ENCODE data around the gene ADAMTSL2.
A peak's percentile ranks its signal among the peaks of the same experiment; 100 is the strongest.

Gene ADAMTSL2

DNA sequence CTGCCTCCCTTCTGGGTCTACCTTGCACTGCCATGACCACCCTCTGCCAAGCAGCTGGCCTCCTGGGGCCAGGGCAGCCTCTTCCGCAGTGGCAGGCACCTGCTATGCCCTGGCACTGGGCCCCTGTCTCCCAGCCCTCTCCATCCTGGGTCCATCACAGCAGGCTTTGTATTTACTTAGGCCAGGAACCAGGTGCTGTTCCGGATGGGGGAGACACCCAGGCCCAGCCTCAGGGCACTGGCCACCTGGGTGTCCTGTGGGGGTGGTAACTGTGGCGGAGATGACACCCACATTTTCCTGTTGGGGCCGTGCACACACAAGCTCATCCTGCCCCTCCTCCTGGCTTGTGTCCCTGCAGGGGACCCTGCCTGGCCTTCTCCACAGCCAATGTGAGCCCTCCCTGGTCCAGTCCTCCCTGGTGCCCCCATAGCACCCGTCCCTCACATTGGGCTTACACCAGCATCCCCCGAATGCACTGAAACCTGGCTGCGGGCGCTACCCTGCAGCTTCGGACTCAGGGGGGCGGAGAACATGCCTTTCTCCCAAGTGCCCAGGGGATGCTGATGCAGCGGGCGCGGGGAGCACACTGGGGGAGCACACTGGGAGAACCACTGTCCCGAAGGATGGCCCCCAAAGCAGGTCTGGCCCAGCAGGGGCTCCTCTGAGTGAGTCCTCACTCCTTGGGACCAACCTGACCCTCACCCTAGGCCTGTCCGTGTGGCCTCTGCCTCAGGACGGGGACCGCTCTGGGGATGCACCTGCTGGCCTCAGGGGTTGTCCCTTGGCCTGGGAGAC lies 56.8 kb downstream of the ADAMTSL2 start:
- no peak for DNase-seq

DNA sequence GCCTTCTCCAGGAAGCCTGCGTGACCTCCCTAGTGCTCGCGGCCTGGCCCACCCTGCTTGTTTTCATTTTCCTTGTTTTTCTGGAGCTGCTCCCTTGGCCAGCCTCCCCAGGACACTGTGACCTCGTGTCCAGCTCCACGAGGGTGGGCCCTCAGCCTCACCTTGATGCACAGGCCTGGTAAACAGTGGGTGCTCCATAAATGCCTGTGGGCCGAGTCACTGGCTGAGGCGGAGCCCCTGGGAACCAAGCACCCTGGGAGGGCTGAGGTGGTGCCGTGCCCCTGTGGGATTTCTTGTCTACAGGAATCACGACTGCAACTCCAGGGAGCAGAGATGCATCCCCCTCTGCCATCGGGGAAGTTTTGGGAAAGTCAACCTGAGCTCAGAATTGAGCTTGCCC lies 57.5 kb downstream of the ADAMTSL2 start:
- no peak for DNase-seq

DNA sequence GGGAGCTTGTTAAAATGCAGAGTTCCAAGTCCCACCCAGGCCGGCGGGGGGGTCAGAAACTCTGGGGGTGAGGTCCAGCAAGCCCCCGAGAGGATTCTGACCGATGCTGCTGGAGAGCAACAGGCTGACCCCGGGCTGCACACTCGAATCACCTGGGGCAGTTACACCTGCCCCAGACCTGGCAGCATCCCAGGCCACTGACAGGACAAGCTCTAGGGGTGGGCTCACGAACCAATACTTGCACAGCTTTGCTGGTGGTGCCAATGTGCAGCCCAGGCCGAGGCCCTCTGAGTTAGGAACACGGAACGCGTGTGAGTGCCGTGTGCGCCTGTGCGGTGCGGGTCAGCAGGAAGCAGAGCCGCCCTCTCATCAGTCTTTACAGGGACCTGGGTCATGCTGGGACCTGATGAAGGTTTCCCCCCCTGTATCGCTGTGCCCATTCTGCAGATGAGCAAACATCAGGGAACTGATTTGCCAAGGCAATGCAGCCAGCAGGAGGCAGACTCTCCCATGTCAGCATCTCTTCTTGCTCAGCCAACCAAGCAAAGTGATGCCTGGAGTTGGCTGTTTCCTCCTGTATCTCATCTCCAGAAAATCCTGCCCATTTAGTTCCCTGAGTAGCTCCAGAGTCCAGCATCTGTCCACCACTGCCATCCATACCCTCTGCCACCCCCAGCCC lies 58.4 kb downstream of the ADAMTSL2 start:
- peak; percentile 6 for DNase-seq

DNA sequence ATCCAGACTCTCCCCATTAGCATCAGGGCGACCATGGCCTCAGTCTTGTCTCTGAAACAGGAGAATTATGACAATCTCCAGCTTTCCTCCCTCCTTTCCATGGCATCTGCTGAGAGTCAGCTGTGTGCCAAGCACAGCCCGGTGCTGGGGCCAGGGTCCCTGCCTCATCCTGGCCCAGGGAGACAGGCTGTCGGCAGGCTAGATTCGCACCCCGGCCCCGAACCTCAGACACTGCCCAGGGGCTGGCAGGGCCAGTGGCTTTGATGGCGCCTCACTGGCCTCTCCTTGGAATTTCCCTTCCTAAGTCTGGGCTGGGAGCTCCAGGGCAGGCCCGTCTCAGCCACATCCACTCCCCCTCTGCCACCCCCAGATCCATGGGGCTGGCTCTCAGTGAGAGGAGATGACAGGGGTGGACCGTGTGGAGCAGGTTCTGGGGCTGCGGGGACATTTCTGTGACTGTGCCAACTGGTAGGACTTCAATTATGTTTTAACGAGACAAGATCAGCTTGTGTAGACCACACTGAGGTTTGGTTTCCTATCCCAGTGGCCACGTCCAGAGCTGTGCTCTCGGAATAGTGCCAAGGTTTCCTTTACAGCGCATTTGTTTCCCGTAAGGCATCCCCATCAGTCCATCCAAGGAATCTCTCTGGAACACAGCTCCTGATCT lies 59.2 kb downstream of the ADAMTSL2 start:
- DNase-seq: no peak

DNA sequence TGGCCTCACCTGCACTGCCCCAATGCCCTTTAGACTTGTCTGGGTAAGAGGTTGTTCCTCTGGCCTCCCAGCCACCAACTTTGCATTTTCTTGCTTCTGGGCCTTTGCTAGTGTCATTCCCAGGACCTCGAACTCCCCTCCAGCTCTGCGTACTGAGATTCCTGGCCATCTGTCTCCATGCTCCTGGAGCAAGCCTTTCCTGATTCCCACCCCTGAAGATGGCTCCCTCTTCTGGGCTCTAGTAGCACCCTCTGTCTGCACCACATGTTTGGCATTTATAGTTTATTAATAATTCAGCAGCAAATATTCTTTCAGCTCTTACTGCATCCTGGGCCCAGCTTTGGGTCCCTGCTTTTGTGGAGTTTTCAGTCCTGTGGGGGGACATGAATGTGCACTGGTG lies 59.8 kb downstream of the ADAMTSL2 start:
- DNase-seq: no peak

DNA sequence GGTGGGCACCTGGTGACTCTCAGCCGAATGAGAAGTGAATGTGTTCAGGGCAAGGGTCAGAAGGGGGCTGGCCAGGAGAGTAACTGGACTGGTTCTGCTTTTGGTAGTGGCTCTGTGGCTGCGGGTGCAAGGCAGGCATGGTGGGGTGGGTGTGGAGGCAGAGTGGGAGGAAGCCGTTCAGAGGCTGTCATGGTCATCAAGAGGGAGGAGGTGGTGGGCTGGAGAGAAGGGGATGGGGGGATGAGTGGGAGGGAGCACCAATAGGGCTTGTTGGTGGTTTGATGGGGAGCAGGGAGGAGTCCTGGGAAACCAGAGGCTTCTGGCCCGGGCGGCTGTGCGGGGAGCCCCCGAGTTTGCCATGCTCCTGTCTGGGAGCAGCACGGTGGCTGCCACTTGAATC lies 61.4 kb downstream of the ADAMTSL2 start:
- no peak for DNase-seq

DNA sequence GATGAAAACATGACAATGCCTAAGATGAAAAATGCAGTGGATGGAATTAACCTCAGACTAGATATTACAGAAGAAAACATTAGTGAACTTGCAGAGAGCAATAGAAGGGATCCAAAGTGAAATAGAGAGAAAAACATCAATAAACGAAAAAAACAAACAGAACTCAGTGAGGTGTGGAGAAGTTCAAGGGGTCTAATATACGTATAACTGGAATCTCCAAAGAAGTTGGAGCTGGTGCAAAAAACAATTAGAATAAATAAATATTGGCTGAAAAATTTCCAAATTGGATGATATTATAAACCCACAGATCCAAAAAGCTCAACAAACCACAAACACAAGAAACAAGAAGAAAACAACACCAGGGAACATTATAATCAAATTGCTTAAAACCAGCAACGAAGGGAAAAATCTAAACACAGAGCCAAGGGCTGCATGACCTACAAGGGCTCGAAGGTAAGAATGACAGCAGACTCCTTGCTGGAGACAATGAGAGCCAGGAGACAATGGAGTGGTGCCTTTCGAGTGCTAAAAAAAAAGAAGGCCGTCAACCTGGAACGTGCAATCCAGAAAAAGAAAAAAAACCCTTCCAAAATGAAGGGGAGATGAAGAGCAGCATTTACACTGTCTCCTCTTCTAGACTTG lies 62.9 kb downstream of the ADAMTSL2 start:
- no peak for DNase-seq

DNA sequence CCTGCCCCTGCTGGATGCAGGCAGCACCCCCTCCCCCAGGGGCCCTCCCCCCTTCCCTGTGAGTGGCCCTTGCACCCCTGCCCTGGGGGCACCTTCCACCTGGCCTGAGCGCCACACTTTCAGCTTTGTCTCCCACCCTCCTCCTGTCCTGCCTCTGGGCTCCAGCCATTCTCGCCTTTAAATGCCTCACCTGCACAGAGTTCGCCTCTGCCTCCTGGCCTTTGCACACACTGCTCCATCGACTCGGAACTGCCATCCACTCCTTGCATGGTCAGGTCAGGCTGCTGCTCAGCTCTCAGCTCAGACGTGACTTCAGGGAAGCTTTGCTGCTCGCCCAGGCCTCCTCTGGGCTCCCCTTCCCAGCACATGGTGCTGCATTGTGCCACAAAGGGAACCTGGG lies 64.5 kb downstream of the ADAMTSL2 start:
- DNase-seq: no peak

DNA sequence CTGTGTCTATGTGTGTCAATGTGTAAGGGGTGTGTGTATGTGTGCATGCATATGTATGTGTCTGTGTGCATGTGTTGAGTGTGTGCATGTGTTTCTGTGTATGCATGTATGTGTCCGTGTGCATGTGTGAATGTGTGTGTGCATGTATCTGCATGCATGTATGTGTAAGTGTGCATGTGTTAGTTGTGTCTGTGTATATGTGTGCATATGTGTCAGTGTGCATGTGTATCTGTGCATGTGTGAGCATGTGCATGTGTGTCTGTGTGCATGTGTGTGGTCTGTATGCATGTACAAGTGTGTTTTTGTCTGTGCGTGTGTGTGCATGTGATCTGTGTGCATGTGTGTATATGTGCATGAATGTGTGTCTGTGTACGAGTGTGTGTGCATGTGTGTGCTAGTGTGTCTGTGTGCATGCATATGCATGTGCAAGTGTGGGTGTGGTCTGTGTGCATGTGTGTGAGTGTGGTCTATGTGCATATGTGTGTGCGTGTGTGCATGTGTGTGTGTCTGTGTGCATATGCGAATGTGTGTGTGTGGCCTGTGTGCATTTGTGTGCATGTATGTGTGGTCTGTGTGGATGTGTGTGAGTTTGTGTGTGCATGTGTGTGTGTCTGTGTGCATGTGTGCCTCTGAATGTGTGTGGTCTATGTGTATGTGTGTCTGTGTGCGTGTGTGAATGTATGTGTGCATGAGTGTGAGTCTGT lies 65.1 kb downstream of the ADAMTSL2 start:
- no peak for DNase-seq

DNA sequence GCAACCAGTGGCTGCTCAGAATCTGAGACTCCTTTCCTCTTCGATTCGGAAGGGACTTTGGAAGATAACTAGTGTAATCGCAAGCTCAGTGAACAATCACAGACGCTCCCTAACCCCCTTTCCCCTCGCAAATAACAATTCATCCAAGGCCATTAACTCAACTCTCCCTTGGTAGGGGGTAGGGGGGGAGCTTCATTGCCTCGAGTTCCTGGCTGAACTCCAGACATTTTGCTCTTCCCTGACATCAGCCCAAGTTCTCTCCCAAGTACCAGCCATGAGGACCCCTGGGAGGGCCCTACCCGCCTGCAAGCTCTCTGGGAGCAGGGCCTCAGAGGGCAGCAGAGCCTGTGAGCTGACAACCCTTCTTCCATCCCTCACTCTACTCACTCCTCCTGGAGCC lies 66.2 kb downstream of the ADAMTSL2 start:
- no peak for DNase-seq

DNA sequence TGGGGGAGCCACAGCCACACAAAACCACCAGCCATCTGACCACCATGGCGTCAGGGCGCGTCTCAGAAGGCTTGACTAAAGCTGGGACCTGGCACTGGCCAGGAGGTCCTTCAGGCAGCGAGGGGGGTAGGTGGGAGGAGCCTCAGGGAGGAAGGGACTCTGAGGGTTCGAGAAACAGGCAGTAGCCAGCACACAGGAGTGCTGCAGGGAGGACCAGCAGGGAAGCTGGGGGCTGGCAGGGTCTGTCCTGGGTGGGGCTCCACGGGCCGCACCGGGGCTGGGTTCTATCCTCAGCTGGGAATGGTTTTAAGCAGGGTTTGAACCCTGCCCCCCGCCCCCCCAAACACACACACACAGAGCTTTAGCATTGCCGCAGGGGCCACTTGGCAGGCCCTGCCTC lies 67.2 kb downstream of the ADAMTSL2 start:
- DNase-seq: no peak

DNA sequence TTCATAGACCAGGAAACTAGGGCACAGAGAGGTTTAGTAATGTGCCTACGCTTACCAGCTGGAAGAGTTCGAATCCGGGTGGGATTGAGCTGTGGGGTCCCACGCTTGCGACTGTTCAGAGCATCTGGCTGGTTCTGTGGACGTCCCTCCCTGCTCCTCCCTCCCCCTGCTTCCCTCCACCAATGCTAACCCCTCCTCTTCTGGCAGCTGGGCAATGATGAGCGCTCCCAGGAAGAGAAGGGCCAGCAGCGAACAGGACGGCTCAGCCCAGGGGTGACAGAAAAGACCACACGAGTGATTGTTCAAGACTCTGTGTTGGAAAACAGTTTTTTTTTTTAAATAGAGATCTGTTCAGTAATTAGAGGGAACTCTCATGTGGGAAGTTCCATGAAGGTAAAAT lies 67.8 kb downstream of the ADAMTSL2 start:
- no peak for DNase-seq

DNA sequence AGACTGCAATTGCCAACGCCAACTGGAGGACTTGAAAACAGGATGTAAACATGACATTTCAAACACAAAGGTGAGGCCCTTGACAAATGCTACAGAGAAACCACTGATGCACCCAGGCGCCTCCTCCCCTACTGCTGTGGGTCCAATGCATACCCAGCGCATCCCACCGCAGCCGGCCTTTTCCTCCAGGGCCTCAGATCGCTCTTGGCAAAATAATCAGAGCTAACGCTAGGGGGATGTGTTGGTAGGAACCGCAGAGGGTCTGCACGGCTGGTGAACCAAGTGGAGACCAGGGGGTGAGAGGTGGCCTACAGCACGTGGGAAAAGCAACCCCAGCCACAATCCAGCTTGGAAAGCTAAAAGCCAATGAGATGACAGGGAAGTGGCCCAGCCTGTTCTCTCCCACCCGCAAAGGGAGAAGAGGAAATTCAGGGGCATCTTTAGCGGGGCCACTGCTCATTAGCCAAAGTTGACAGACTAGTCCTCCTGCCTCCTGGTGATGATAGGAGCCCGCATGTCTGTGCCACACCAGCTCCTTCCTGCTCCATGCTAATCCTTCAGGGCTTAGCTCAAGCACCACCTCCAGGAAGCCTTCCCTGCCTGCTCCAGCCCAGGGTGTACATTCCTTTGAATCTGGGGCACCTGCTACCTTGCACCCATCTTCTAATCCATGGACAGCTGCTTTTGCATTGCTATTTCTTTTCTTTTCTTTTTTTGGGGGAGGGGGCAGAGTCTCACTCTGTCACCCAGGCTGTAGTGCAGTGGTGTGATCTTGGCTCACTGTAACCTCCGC lies 68.8 kb downstream of the ADAMTSL2 start:
- DNase-seq: no peak

DNA sequence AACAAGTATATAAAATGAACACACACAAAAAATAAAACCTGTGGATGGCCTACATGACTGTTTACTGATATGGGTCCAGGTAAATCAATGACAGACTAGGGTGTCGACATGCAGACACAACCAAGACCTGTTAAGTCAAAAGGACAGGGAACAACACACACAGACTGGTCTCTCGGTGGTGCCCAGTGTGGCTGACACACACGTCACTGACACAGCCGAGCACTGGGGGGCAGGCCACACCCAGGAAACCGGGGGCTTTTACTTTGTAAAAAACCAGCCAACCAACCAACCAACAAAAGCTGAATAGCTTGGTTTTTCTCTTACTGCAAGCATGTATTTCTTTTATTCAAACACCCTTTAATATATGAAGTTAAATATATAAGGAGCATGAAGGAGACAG lies 69.7 kb downstream of the ADAMTSL2 start:
- DNase-seq: peak; percentile 13

DNA sequence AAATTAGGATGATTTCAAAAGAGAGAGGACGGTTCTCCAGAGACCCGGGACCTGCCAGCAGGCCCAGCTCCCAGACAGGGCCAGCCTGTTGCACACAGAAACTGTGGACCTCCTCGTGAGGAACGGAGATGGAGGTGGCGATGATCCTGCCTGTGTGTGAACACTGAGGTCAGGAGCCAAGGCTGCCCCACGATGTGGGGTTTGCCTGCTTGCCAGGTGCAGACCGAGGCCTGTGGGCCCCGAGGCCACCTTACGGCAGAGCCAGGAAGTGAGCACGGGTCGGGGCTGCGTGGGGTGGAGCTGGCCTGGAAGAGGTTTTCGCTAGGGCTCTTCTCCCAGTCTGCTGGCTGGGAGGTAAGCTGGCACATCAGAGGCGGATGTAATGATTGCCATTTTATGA lies 70.4 kb downstream of the ADAMTSL2 start:
- DNase-seq: no peak

DNA sequence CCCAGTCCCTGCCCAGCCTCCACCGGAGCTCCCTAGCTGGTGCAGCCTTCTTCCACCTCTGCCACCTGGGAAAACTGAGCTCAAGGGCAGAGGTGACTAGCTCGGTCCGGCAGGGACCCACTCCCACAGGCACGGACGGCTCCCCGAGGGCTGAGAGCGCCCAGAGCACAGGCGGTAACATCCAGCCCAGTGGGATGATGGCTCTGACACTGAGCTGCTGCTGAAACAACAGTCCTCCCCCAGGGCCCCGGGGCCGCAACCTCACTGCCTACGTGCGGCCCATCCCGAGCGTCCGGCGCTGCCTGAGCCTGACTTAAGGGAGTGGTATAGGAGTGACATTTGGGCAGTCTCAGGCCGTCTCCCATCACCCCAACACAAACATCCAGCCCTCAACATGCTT lies 70.9 kb downstream of the ADAMTSL2 start:
- DNase-seq: no peak

DNA sequence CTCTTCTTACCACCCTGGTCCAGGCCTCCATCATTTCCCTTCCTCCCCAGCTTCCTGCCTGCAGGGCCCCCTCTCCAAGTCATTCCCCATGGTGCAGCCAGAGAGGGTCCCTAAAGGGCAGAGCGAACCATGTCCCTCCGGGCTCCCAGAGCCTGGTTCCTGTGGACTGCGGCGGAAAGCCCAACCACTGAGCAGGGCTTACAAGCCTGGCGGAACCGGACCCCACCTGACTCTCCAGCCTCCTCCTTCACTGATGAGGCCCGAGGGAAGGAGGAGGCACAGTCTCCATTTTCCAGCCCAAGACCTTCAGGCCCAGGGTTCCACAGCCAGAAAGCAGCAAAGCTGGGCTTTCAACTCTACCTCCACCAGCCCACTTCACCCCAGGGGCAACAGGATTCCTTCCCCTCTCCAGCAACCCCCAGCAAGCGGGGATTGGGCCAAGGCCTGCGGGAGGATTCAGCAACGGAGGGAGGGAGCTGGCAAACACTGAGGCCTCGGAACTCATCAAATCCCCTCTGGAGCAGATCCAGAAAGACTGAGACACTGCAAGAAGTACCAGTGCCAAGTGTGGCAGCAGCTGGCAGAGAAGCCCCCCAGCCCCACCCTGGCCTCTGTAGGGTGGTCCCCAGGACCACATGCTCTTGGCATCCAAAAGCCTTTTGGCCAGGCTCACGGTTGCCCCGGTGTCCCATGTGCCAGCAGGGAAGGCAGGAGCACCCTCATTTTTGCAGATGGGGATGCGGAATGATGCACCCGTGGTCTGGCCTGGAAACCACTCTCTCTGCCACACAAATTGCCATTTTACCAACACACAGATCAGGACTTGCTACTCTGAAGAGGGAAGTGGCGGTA lies 71.6 kb downstream of the ADAMTSL2 start:
- no peak for DNase-seq

DNA sequence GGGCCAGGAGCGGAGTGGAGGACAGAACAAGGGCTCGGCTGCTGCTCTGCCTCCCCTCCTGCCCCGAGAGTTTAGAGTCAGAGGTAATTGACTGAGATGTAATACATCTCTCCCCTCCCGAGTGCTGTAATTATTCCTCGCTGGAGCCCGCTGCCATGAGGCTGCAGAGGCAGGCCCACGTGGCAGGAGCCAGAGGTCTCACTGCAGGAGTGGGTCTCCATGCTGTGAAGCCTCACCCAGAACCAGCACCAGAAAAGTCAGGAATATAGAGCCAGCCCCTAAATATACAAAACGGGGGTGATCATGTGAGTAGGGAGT lies 72.2 kb downstream of the ADAMTSL2 start:
- no peak for DNase-seq

DNA sequence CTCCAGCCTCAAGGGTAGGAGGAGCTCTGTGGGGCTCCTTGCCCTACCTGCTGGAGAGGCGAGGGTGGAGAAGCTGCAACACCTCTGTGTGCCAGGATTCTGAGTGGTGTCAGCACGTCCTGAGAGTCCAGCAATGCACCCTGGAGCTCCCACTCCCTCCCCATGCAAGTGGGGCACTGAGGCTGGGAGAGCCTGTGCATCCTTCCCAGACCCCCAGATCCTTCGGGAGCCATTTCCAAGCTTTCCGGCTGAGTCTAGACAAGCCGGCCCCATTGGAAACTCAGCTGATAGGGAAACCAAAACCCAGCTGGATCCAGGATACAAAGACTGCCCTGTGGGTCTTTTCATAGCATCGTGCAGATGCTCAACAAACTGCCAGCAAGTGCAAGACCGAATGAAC lies 72.9 kb downstream of the ADAMTSL2 start:
- DNase-seq: no peak

DNA sequence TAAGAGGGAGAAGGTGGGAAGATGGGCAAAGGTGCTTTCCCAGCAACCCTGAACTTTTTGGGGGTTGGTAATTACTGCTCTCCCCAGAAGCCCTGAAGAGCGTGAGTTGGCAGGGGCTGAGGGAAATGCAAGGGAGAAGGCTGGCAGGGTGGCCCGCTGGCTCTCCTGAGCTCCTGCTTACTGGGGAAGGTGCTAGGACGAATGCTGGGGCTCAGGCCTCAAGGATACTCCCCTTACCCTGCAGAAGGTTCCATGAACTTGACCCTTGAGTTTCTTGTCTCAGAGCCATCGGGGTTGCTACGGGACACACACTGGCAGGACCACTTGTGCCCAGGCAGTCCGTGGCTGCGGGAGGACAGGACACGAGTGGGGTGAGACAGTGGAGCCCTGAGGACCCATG lies 73.5 kb downstream of the ADAMTSL2 start:
- no peak for DNase-seq

DNA sequence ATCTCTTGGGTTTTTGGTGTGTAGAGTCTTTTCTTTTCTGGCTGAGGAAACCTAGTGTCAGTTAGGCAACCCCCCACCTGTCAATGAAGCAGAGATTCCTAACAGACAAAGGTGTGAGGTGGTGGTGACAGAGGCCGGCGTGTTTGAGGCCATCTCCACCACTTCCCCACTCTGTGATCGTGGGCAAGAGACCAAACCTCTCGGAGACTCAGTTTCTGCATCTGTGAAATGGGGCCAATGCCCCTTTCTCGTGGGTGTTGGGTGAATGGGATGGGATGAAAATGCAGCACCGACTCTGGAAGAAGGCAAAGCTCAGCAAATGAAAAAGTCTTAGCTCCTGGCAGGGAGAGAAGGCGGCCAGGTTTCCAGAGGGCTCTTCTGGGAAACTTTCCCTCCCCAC lies 73.9 kb downstream of the ADAMTSL2 start:
- no peak for DNase-seq
